A549 (cell line): ENCODE measurements around the gene NADK. TPM values are rescaled to one million over a fixed set of nuclear protein-coding genes. Genes with fewer than 3 reads are reported as not detected.

Experiments used
- ATAC-seq, 2 experiments: fragments of 200-7000 bp in 1 of 2; fragments of >200 bp in 1 of 2; cut with Nextera tagmentation in 1 of 2; cut with Tn5 transposase in 1 of 2; 3 replicates each; pipeline versions ENCODE4 v1.8.0 to v1.9.1; 2018 to 2020; ENCODE audit warnings: mild to moderate bottlenecking in 1 of 2, moderate library complexity in 1 of 2
- CTCF ChIA-PET: fragments of 300-600 bp; sonication (Branson Sonifier 250); formaldehyde crosslinking; extraction: SDS; loops from one replicate; lab custom pipeline; 2021; ENCODE audit warnings: antibody characterized with exemption, inconsistent platforms; lab: Yijun Ruan, JAX
- POLR2A ChIA-PET: fragments of 350-600 bp; formaldehyde crosslinking; extraction: SDS; loops from one replicate; lab custom pipeline; 2021; ENCODE audit warnings: antibody characterized with exemption, inconsistent platforms; lab: Yijun Ruan, JAX
- DNase-seq, 2 experiments: peaks; one replicate each; pipeline versions ENCODE4 v3.0.0 to v3.0.0-alpha.2; 2011 to 2016; ENCODE audit warnings: low read depth in 1 of 2, low spot score in 1 of 2
- FAIRE-seq: peaks from 2 replicates; lab custom pipeline; 2011; peaks lifted over from hg19 to GRCh38; lab: Jason Lieb, UNC
- H3K27ac ChIP-seq, 2 experiments: fragments of >200 bp; sonication (Bioruptor Twin); formaldehyde crosslinking; 3 replicates each; pipeline ENCODE4 v1.5.1; 2016 to 2017
- H3K4me1 ChIP-seq: fragments of >200 bp; sonication (Bioruptor Twin); formaldehyde crosslinking; 3 replicates; pipeline ENCODE4 v1.6.1; 2016
- H3K4me2 ChIP-seq: fragments of >200 bp; sonication (Bioruptor Twin); formaldehyde crosslinking; 3 replicates; pipeline ENCODE4 v1.6.1; 2016
- H3K4me3 ChIP-seq: fragments of >200 bp; sonication (Bioruptor Twin); formaldehyde crosslinking; 3 replicates; pipeline ENCODE4 v1.5.1; 2016
- H3K9me3 ChIP-seq: fragments of >200 bp; sonication (Bioruptor Twin); formaldehyde crosslinking; 3 replicates; pipeline ENCODE4 v1.6.1; 2016
- CBX2 ChIP-seq: fragments of 200-600 bp; sonication (generic); IDR thresholded peaks from 2 replicates; pipeline ENCODE4 v1.6.1; 2016; ENCODE audit warnings: low read depth, mild to moderate bottlenecking, borderline replicate concordance
- CBX8 ChIP-seq: fragments of 200-600 bp; sonication (generic); IDR thresholded peaks from 2 replicates; pipeline ENCODE4 v1.6.1; 2016
- CHD2 ChIP-seq: fragments of 150-350 bp; IDR thresholded peaks from 2 replicates; pipeline ENCODE4 v1.6.1; 2014; ENCODE audit warnings: low read length; ENCODE audit not compliant: partially characterized antibody
- EHF ChIP-seq: fragments of 250-450 bp; sonication (Bioruptor Pico); IDR thresholded peaks from 2 replicates; pipeline ENCODE4 v1.5.0; 2020; ENCODE audit warnings: mild to moderate bottlenecking
- EHMT2 ChIP-seq: fragments of 200-600 bp; sonication (generic); IDR thresholded peaks from 2 replicates; pipeline ENCODE4 v1.6.1; 2016; ENCODE audit warnings: antibody characterized with exemption, low read depth, mild to moderate bottlenecking, moderate library complexity
- EP300 ChIP-seq, 2 experiments: fragments of >200 bp; sonication (Bioruptor Twin); formaldehyde crosslinking; IDR thresholded peaks; 2 replicates in 1 of 2; 3 replicates in 1 of 2; pipeline ENCODE4 v1.6.1; 2016 to 2017
- ESRRA ChIP-seq: fragments of 150-350 bp; IDR thresholded peaks from 2 replicates; pipeline ENCODE4 v1.6.1; 2014; ENCODE audit warnings: mild to moderate bottlenecking, low read length, borderline replicate concordance
- FOSB ChIP-seq: fragments of 250-450 bp; sonication (Bioruptor Pico); IDR thresholded peaks from 2 replicates; pipeline ENCODE4 v1.5.0; 2020; ENCODE audit warnings: mild to moderate bottlenecking, moderate library complexity
- FOXS1 ChIP-seq: fragments of 250-450 bp; sonication (Bioruptor Pico); IDR thresholded peaks from 2 replicates; pipeline ENCODE4 v1.5.0; 2020; ENCODE audit warnings: mild to moderate bottlenecking, moderate library complexity
- HOXA7 ChIP-seq: fragments of 250-450 bp; sonication (Bioruptor Pico); IDR thresholded peaks from 2 replicates; pipeline ENCODE4 v1.5.0; 2020; ENCODE audit warnings: mild to moderate bottlenecking, moderate library complexity
- KDM1A ChIP-seq: fragments of 200-600 bp; sonication (generic); IDR thresholded peaks from 2 replicates; pipeline ENCODE4 v1.6.1; 2016; ENCODE audit warnings: low read depth, mild to moderate bottlenecking
- MAFK ChIP-seq: fragments of 450-650 bp; IDR thresholded peaks from 2 replicates; pipeline ENCODE4 v1.6.1; 2014; ENCODE audit not compliant: partially characterized antibody
- MYC ChIP-seq: IDR thresholded peaks from 2 replicates; pipeline ENCODE4 v1.6.1; 2012; ENCODE audit warnings: mild to moderate bottlenecking, inconsistent platforms, low read length, improper control_type of control experiment, borderline replicate concordance
- NPAS2 ChIP-seq: fragments of 250-450 bp; sonication (Bioruptor Pico); IDR thresholded peaks from 2 replicates; pipeline ENCODE4 v1.8.0; 2022; ENCODE audit warnings: mild to moderate bottlenecking, moderate library complexity, borderline replicate concordance
- PBX3 ChIP-seq: IDR thresholded peaks from 2 replicates; pipeline ENCODE4 v1.6.1; 2012
- POLR2A ChIP-seq: IDR thresholded peaks from 2 replicates; pipeline ENCODE4 v1.6.1; 2012; ENCODE audit warnings: mild to moderate bottlenecking, low read length
- RNF2 ChIP-seq: fragments of 200-600 bp; sonication (generic); IDR thresholded peaks from 2 replicates; pipeline ENCODE4 v1.6.1; 2016; ENCODE audit warnings: low read depth, mild to moderate bottlenecking, antibody characterized with exemption, moderate library complexity, borderline replicate concordance
- SREBF2 ChIP-seq: fragments of 450-650 bp; IDR thresholded peaks from 2 replicates; pipeline ENCODE4 v1.6.1; 2014; ENCODE audit warnings: mild to moderate bottlenecking, moderate library complexity
- TP53 ChIP-seq: fragments of 250-450 bp; sonication (Bioruptor Pico); IDR thresholded peaks from 2 replicates; pipeline ENCODE4 v1.5.0; 2021; ENCODE audit warnings: mild to moderate bottlenecking, moderate library complexity
- ZC3H11A ChIP-seq: fragments of 450-650 bp; IDR thresholded peaks from 2 replicates; pipeline ENCODE4 v1.6.1; 2014; ENCODE audit warnings: antibody characterized with exemption, mild to moderate bottlenecking
- ZSCAN20 ChIP-seq: fragments of 250-450 bp; sonication (Bioruptor Pico); IDR thresholded peaks from 2 replicates; pipeline ENCODE4 v1.8.0; 2022; ENCODE audit warnings: mild to moderate bottlenecking, moderate library complexity
- WGBS: methylation state at CpG from one replicate; pipeline ENCODE4 v1.1.6; 2017; ENCODE audit errors: missing lambda C conversion rate; 5-methylcytosine and 5-hydroxymethylcytosine counted together
- polyA plus RNA-seq, 4 experiments: library from polyadenylated mRNA; depleted of rRNA in 3 of 4; stranded (reverse); fragments of >200 nt; fragmentation: RNase III in 1 of 4; extraction: RNeasy Plus Mini Kit Qiagen cat#74134 plus additional on column Dnase treatment in 1 of 4; gene quantifications; 2 replicates in 3 of 4; 3 replicates in 1 of 4; pipeline ENCODE4 v1.2.3, GENCODE V29; 2011 to 2017

NADK gene
- polyA plus RNA-seq, 2 of the 4 experiments (the other 2 are of a cell fraction), result 35.8 to 38.4 TPM

- Histone ChIP-seq H3K4me2 (no peak overlapping the region), H3K9me3 (peaks cover 15% of the 10 kb centered on the region; the same call in 2 of the 3 replicates), H3K4me1 (peaks cover 11% of the 10 kb centered on the region; the same call in 2 of the 3 replicates), H3K27ac (no peak overlapping the region), H3K4me3 (no peak overlapping the region)
- 94% methylated on average over 7 of the region's 7 CpGs for WGBS
- POLR2A ChIA-PET, result no interaction called here
- CTCF ChIA-PET, result interaction anchor here (1.5 kb wide), 1 partner anchor 138 kb away, joined by 4 read pairs; no protein-coding TSS in a partner anchor
- FAIRE-seq, result no peak
- no peak for DNase-seq
- no peak for ATAC-seq
- TF ChIP-seq NPAS2 (CRISPR knock-in tag) (no peak), SREBF2 (no peak), CBX2 (no peak), MAFK (no peak), PBX3 (no peak), FOSB (CRISPR knock-in tag) (no peak), ZSCAN20 (CRISPR knock-in tag) (no peak), ZC3H11A (no peak)
- TF ChIP-seq, all 56 proteins: peak for 0
These were observed 9.8 kb downstream of the NADK start for GRCh38 chr1:1768249-1768992.

GRCh38 chr1:1764876-1765470 is 13.3 kb downstream of the NADK start:
- H3K27ac ChIP-seq, result no peak overlapping the region; a peak in 1 of 6 replicates
- CTCF ChIA-PET, result interaction anchor here (1.4 to 1.7 kb wide), 2 partner anchors 9 to 141 kb away, joined by 4 to 5 read pairs; no protein-coding TSS in a partner anchor
- H3K4me3 ChIP-seq, result no peak overlapping the region
- no peaks in the 10 kb centered on the region for H3K9me3 ChIP-seq
- DNase-seq, result no peak
- TF ChIP-seq ESRRA (no peak), RNF2 (no peak), CBX8 (no peak), EHMT2 (no peak), HOXA7 (CRISPR knock-in tag) (no peak), MYC (no peak), FOXS1 (CRISPR knock-in tag) (no peak), POLR2A (no peak), EP300 (IDR thresholded peaks at IDR 0.05) (no peak), KDM1A (no peak), CBX2 (no peak), TP53 (CRISPR knock-in tag) (no peak), CHD2 (no peak), EHF (CRISPR knock-in tag) (no peak)
- POLR2A ChIA-PET, result no interaction called here
- H3K4me1 ChIP-seq, result peaks cover 12% of the 10 kb centered on the region; the same call in 2 of the 3 replicates
- WGBS, result 91% methylated on average over 23 of the region's 23 CpGs
- no peak for FAIRE-seq
- ATAC-seq, result no peak
- H3K4me2 ChIP-seq, result no peak overlapping the region
